ENCODE measurements around the gene ITGA2B. TPM values are rescaled to one million over a fixed set of nuclear protein-coding genes. Genes with fewer than 3 reads are reported as not detected.

Gene ITGA2B
- total and polyA plus RNA-seq, 2 of the 8 experiments (the other 6 are each of a cell fraction or from before 2014, with no cell fraction given), result 6.9 to 12.3 TPM

- no peak overlapping the region for H3K4me2 ChIP-seq (ENCODE audit: insufficient read depth in 1 of 2, low read depth in 2 of 2, low read length in 2 of 2)
- peaks cover 0 to 3% (median under 1%) of the 10 kb centered on the region in 4 experiments; a peak in 3 of 8 replicates for H3K36me3 ChIP-seq (ENCODE audit: control insufficient read depth in 2 of 4, insufficient read depth in 4 of 4, low read length in 3 of 4)
- H3K18ac ChIP-seq (ENCODE audit: extremely low read depth, low read length), result no peak overlapping the region
- peaks cover 0 to 3% of the 10 kb centered on the region in 2 experiments; a peak in 1 of 4 replicates for H3K79me2 ChIP-seq (ENCODE audit: control insufficient read depth in 1 of 2, insufficient read depth in 2 of 2, low read length in 2 of 2)
- H3K27ac ChIP-seq (ENCODE audit: low read depth, low read length), result no peak overlapping the region
- H2BK20ac ChIP-seq (ENCODE audit: low read length), result no peak overlapping the region
- H2BK120ac ChIP-seq (replicated peaks; ENCODE audit: low read depth, low read length), result no peak overlapping the region
- no peak overlapping the region for H2BK5ac ChIP-seq (ENCODE audit: low read depth, low read length)
- no peak overlapping the region for H3K14ac ChIP-seq (ENCODE audit: insufficient read length)
- no peak overlapping the region for H4K5ac ChIP-seq (ENCODE audit: insufficient read length, low read depth, low read length)
- H3K9me3 ChIP-seq (ENCODE audit: insufficient read depth in 2 of 2, low read depth in 1 of 2, low read length in 1 of 2), result no peaks in the 10 kb centered on the region
- TF ChIP-seq POU5F1 (IDR thresholded peaks at IDR 0.05; ENCODE audit: low read depth, low read length), result no peak
- no peak for TF ChIP-seq CEBPB (IDR thresholded peaks at IDR 0.05; ENCODE audit: low read depth, low read length)
- TF ChIP-seq RAD21 (IDR thresholded peaks at IDR 0.05 in 1 of 2, conservative IDR thresholded peaks at IDR 0.05 in 1 of 2; ENCODE audit: low read depth in 2 of 2, low read length in 2 of 2), result peak; percentile 81 to 82
- TF ChIP-seq MAX (IDR thresholded peaks at IDR 0.05), result 0 out of 2 replicates have a peak, but pooled peaks have one; percentile 18
- peak; percentile 82 to 95 (median 90) for TF ChIP-seq CTCF (IDR thresholded peaks at IDR 0.05; ENCODE audit: control extremely low read depth in 1 of 3, insufficient read depth in 1 of 3, low read depth in 1 of 3, low read length in 3 of 3)
- FAIRE-seq, result no peak
- H3K79me1 ChIP-seq (ENCODE audit: low read depth, low read length), result no peaks in the 10 kb centered on the region
- H3K4ac ChIP-seq (replicated peaks; ENCODE audit: insufficient read length, low read depth, low read length), result no peak overlapping the region
- peaks cover 4 to 27% of the 10 kb centered on the region in 2 experiments for H4K20me1 ChIP-seq (replicated peaks in 1 of 2; ENCODE audit: control insufficient read depth in 1 of 2, insufficient read depth in 2 of 2, low read length in 2 of 2)
- H4K8ac ChIP-seq (ENCODE audit: extremely low read depth, insufficient read depth, low read length), result peak overlapping the region; percentile 48; the same call in 1 of the 2 replicates
- H3K4me1 ChIP-seq (replicated peaks in 1 of 4; ENCODE audit: control insufficient read depth in 3 of 4, insufficient read depth in 4 of 4, low read length in 3 of 4), result peaks cover 0 to 8% (median 4%) of the 10 kb centered on the region in 4 experiments; a peak in 4 of 7 replicates
- no peak overlapping the region for H4K91ac ChIP-seq (replicated peaks; ENCODE audit: insufficient read length, low read length)
- no peak overlapping the region for H2BK15ac ChIP-seq (ENCODE audit: low read length)
- POLR2A ChIA-PET (ENCODE audit: partially characterized antibody), result interaction anchor here (1.0 to 2.2 kb wide), 9 partner anchors 10 to 322 kb away, joined by 3 to 8 read pairs (median 3); partner anchors contain the start of genes ASB16 and TMUB2
- no peak overlapping the region for H3K9ac ChIP-seq (replicated peaks in 1 of 4; ENCODE audit: extremely low read depth in 1 of 4, low read depth in 3 of 4, low read length in 3 of 4)
- peak in 1 of 2 experiments; percentile 90 for DNase-seq (ENCODE audit: low read depth in 1 of 2, low spot score in 2 of 2)
- no peak overlapping the region for H2AFZ ChIP-seq (ENCODE audit: low read length)
- no peak overlapping the region for H2AK5ac ChIP-seq (ENCODE audit: low read depth, low read length)
- no peak overlapping the region for H2BK12ac ChIP-seq (ENCODE audit: low read depth, low read length)
- H3K23me2 ChIP-seq (ENCODE audit: low read depth, low read length), result peaks cover 8% of the 10 kb centered on the region; the same call in 1 of the 2 replicates
- no peak overlapping the region for H3K56ac ChIP-seq (replicated peaks; ENCODE audit: insufficient read length, low read depth, low read length)
- no peak overlapping the region for H3K23ac ChIP-seq (ENCODE audit: insufficient read length)
- WGBS, 2 experiments (ENCODE audit: extremely low coverage in 1 of 2, insufficient coverage in 1 of 2, insufficient read length in 1 of 2, insufficient replicate concordance in 2 of 2, low coverage in 1 of 2, low lambda C conversion rate in 2 of 2, missing lambda C conversion rate in 1 of 2), result 74% methylated on average over 5 of the region's 6 CpGs; no CpG with 5 or more reads in 1 of the 2 experiments
- CTCF ChIA-PET (ENCODE audit: partially characterized antibody), result interaction anchor here (0.6 to 5.7 kb wide), 39 partner anchors 9 to 389 kb away, joined by 3 to 62 read pairs (median 4); partner anchors contain the start of genes ASB16, FAM171A2 and TMUB2
- no peaks in the 10 kb centered on the region; a peak in 2 of 7 replicates for H3K27me3 ChIP-seq (replicated peaks in 1 of 4; ENCODE audit: control insufficient read depth in 3 of 4, extremely low read depth in 1 of 4, insufficient read depth in 3 of 4, low read length in 3 of 4)
- H3K4me3 ChIP-seq (ENCODE audit: extremely low read depth in 1 of 4, insufficient read depth in 2 of 4, low read depth in 3 of 4, low read length in 4 of 4), result no peak overlapping the region
These were observed 38.7 kb downstream of the ITGA2B start for GRCh38 chr17:44350733-44351226.
